Stimulated activated CD8-positive, alpha-beta memory T cell treated with anti-CD3 and anti-CD28 coated beads, Interleukin-12 subunit alpha, Interleukin-12 subunit beta, amount 100 ng/mL, for 4 hours (primary cell): Measurements from ENCODE around the gene ARHGAP31.
"Not testable (repeated sequence)": the region's sequence is repeated elsewhere in the genome, so short reads cannot be mapped to it uniquely, and the experiment has no call there.

Experiments
- DNase-seq: peaks from one replicate; pipeline ENCODE4 v3.0.0-alpha.2; 2020; ENCODE audit warnings: low read depth

Gene ARHGAP31

DNA sequence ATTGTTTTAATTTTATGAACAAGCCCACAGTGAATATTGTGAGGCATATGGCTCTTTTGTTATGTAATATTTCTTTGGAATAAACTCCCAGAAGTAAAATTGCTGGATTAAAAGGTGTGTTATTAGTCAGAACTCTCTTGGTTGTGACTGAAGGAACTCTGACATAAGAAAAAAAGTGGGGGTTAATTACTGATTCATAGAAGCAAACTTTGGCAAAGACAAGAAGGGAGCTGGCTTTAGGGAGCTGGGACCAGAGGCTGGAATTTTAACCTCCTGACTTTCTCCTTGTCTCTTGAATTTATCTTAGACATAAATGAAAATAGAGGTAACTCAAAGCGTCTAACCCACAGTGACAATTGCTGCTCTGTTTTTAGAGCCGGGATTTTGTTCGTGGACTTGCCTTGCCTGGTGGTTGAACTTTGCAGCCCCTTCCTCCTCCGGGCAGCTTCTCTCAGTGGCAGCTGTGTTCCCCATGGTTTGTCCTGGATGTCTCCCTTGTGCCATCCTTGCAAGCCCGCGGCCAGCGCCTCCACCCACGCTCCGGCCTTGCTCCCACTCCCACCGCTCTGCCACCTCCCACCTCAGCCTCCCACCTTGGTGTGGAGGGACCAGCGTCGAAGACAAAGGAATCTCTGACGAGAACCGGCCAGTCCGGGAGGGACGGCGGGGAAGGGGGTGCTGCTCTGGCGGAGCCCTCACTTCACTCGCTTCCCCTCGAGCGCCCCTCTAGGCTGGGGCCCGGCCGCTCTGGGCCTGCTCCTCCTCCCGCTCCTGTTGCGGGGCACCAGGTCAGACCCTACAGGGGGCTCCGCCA, 28.0 kb downstream of the ARHGAP31 start:
- no peak for DNase-seq

DNA sequence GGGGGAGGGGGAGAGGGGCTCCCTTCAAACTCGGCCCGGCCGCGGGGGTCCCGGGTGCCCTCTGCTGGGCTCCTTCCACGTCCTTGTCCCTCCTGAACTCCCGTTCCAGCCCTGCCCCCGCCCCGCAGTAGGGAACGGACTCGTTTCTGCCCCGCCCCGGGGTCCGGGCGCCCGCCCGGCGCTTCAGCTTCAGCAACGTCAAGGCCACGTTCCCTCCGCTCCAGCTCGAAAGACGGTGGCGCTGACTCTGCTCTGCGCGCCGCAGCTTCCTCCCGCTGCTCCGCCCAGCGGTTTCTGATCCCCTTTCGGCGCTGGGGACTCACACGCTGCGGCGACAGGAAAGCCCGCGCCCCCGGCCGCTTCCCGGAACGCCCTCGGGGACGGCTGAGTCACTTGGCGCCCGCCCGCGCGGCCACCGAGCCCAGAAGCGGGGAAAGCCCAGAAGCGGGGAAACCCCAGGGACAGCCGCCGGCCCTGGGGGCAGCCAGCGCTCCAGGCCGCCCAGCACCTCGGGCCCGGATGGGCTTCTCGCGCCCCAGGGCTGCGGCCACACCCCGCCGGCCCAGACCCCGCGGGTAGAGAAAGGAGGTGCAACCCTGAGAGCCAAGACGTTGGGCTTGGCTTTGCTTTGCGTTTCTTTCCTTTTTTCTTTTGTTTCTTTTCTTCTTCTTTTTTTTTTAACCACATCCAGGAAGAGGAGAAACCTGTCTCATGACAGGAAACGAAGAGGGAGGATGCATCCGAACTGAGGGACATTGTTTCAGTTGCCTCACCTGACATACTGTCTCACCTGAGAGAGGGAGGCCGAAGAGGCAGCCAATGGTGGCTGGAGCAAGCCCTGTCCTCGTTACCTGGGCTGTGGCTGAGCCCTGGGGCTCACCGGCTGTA, 28.9 kb downstream of the ARHGAP31 start:
- peak; percentile 95 for DNase-seq

DNA sequence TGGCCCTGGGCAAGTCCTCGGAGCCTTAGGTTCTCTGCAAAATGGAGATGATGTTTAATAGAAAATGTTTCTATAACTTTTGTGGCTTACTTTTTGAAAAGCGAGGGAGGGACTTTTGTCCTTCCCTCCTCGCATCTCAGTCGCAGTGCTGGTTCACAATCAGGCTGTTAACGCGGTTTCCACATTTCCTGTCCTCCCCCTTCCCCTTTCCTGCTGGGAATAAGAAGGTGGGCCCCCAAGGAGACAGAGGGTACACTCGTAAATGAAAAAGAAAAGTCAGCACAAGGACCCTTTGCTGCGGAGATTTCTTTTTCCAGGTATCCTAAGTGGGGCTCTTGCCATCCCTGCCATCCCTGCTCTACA, 29.5 kb downstream of the ARHGAP31 start:
- DNase-seq, result no peak

DNA sequence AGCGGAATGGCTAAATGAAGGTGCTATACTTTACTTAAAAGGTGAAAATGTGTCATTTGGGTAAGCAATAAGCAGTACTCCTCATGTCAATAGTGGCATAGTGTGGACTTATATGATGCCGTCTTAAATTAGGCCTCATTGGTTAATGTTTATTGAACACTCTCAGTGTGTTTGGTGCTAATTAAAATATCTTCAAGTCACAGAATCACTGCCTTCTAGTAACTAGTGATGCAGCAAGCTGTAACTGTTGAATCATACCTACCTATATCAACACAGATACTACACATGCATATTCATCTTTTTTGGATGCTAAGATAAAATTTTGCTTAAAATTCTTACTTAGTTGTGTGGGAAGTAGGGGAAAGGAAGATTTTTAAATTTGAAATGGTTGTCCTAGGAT, 30.7 kb downstream of the ARHGAP31 start:
- no peak for DNase-seq

DNA sequence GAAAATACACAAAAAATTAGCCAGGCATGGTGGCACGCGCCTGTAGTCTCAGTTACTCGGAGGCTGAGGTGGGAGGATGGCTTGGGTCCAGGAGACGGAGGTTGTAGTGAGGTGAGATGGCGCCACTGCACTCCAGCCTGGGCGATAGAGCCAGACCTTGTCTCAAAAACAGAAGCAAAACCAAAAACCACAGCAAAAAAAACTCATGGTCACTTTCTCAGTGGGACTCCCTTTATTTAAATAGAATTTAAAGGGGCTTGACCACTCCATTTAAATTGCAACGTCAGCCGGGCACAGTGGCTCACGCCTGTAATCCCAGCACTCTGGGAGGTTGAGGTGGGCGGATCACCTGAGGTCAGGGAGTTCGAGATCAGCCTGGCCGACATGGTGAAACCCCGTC, 32.8 kb downstream of the ARHGAP31 start:
- no peak for DNase-seq

DNA sequence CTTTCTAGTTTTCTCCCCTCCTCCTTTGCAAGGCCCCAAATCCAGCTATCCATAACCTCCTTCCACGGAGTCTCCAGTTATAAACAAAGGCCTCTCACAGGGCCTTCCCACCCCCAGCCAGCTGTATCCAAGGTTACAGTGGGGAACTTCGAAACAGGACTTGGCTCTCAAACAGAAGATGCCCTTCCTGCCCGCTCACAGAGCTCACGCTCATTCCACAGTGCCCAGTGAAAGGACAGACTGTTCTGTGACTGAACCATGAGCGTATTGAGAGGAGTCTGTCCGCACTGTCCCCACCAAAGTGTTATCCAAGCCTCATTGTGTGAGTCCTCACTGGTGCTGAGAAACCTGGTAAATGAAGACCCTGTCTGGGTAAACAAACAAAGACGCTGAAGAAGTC, 35.4 kb downstream of the ARHGAP31 start:
- no peak for DNase-seq

DNA sequence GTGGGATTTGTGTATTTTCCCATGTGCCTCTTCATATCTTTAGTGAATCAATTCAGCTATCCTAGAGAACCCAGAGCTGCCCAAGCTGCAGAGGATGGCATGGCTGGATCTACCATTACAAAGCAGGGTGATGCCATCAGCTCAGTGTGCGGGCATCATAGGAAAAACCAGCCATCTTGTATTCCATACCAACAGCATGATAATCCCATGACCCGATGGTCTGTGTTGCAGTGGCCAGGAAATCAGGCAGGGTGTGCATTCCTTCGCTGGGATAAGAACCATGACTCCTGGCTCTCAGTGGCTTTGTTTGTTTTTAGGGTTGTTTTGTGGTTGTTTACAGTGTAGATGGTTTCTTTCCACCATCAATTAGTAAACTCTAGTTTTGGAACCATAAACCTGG, 36.0 kb downstream of the ARHGAP31 start:
- DNase-seq, result no peak

DNA sequence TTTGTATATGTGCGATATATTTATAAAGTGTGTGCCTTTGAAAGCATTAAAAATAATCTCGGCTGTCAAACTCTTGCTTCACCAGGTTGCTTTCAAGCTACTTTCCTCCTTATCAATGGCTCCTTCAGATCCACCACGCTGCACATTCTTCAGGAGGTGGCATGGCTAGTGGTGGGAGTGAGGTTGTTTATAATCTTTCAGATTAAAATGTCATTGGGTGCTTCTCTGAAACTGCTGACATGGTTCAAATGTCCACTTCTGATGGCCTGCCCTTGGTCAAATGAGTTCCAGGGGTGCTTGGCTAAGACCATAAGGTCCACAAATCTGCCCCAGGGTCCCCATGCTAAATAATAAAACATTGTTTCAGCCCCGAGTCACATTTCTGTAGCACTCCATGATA, 36.7 kb downstream of the ARHGAP31 start:
- no peak for DNase-seq

DNA sequence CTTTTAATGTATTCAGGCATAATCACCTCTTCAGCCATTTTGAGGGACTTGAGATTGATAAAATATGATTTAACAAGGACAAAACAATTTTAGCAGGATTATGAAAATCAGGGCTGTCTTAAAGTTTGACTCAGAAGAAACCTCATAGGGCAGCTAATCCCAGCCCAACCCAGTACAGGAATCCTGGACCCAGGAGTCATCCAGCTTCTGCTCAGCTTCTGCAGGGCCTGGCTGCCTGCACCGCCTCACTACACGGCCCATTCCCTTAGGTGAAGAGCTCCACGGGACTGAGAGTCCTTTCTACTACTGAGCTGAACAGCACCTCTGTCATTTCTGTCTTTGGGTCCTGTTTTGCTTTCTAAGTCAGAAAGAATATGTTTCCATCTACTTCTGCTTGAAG, 37.5 kb downstream of the ARHGAP31 start:
- no peak for DNase-seq

DNA sequence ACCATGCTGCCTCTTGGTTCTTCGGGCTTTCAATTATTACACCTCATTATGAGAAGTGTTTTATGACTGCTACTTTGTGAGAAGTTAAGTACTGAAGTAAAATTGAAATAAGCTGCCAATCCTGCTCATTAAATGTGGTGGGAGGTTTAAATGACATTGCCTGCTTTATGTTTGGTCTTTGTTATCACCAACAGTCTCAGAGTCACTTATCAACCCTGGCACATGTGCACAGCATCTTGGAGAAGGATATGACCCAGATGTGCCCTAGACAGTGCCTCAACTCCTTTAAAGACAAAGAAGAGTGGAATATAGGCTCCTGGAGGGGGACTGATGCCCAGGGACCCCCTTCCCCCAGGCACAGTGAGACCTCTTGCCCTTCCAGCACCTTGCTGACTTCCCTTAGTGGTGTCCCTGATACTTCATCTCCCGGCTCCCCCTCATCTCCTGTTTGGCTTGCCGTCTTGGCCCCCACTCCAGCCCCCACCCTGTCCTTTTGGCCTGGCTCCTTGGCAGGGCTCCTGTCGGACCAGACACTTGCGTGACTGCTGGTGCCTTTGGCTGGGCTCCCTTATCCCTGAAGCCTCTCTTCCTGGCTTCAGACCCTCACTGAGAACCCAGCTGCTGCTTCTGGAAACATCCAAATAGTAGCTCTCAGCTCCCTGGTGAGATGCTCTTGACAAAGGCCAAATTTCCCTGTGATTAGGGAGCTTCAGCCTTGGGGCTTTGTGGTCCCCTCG, 39.8 kb downstream of the ARHGAP31 start:
- DNase-seq, result no peak

DNA sequence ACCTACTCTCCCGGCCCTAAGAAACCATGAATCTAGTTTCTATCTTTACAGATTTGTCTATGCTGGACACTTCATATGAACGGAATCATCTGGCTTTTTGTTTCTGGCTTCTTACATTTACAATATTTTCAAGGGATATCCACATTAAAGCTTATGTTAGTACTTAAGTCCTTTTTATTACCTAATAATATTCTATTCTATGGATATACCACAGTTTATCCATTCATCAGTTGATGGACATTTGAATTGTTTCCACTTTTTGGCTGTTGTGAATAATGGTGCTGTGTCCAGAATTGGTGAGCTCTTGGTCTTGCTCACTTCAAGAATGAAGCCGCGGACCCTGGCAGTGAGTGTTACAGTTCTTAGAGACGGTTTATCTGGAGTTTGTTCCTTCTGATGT, 42.6 kb downstream of the ARHGAP31 start:
- no peak for DNase-seq

DNA sequence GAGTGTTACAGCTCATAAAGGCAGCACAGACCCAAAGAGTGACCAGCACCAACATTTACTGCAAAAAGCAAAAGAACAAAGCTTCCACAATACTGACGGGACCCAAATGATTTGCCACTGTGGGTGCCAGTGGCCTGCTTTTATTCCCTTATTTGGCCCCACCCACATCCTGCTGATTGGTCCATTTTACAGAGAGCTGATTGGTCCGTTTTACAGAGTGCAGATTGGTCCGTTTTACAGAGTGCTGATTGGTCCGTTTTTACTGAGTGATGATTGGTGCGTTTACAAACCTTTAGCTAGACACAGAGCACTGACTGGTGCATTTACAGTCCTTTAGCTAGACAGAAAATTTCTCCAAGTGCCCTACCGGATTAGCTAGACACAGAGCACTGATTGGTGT, 43.2 kb downstream of the ARHGAP31 start:
- not testable (repeated sequence) for DNase-seq

DNA sequence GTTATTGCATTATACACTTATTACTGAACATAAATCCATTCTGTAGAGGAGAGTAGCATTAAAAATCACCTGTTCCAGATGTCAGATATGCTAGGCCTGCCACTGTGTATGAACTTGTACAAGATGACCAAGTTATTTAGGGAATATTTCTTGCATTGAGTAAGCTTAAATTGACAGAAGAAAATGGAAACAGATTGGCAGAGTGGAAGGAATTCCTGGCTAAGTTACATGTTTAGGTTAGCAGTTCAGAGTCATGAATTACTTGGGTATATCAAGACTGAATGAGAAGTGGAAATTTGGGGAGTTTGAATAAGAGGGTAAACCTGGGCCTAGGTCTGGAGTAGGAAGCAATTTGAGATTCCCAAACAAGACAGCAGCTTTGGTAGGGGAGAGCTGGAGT, 44.6 kb downstream of the ARHGAP31 start:
- DNase-seq, result no peak

DNA sequence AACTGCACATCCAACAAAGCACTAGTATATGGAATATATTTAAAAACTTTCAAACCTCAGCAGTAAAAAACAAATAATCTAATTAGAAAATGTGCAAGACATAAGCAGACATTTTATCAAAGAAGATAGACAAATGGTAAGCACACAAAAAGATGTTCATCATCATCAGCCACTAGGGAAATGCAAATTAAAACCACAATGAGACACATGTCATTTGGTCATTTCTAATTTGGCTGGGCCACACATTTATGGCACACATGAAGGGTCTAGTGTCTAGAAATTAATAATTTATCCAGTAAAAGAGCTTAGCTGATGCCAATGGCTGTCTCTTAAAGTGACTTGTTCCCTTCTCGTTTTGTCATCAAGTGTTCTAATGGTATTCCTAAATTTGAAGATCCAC, 45.8 kb downstream of the ARHGAP31 start:
- no peak for DNase-seq

DNA sequence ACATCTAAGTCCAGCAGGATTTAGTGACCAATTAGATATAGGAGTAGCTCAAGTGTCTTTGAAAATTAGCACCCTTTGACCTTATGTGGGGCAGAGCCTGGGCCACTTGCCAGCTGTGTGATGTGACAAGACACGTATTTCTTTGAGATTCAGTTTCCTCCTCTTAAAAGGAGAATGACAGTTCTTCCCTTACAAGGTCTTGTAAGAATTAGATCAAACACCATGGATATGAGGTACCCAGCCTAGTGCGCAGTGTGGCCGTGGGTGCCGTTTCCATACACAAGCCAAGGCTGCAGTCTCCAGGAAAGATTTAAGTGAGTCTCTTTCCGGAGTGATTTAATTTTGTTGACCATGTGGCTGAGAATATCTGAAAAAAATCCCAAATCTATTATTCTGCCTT, 46.3 kb downstream of the ARHGAP31 start:
- DNase-seq, result no peak

DNA sequence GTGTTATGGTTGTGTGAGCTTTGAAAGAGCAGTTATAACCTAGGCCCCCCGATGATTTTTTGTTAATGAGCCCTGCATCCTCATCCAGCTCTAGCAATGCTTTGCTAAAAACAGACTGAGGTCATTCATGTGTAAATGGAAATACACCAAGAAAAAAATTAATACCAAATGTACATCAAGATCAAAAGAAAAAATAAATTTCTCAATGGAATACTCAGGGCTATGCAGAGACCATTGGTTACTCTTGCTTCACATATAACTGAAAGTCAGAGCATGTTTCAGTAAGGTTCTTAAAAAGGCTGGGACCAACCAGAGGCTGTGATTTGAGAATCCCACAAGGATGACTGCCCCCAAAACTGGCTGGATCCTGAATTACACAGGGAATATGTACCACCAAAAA, 48.0 kb downstream of the ARHGAP31 start:
- DNase-seq, result no peak

DNA sequence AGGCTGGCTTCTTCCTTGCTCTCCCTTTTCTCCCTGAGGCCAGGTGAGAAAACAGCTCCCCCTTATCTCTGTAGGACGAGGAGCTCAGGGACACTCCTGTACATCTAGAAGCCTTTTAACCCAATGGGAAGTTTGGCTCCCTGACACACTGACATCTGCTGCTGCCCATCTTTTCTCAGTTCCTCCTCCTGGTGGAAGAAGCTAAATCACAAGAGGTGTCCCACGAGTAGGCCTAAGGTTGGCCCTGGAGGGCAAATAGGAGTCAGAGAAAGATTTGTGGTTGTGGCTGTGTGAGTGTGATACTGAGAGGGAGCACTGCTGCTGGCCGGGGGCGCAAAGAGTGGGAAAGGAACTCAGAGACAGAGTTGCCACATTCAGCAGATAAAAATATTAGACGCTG, 49.5 kb downstream of the ARHGAP31 start:
- DNase-seq, result no peak

DNA sequence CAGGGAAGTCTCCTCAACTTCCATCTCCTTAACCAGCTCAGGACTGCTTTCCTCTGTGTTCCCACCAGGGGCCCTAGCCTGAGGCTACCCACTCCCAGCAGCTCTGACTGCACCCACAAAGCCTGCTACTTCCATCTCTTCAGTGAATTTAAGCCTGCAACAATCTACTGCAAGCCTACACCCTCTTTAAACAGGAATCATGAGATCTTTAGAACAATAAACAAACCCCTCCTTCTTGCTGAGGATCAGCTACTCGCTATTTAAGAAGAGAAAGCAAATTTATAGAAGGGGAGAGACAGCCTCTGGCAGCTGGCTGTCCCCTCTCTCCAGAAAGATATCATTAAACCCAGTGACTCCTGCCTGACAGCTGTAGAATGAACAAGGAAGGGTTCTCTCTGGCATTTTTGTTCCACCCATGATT, 51.9 kb downstream of the ARHGAP31 start:
- DNase-seq, result no peak

DNA sequence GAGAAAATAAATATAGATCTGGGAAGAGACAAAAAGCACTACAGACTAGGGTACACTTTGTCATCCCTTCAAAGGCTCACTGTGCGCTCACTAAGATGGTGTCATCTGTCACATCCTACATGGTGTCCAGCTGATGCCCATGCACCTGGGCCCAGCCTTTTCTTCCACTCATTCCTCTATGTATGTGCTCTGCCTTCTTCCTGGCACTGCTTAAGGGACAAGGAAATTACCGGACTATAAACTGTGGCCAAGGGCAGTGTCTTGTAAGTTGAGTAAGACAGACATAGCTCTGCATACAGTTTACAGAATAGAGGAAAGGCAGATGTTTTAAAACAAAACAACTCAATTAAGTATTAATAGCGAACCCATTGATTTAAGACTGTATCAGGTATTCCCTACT, 52.9 kb downstream of the ARHGAP31 start:
- no peak for DNase-seq

DNA sequence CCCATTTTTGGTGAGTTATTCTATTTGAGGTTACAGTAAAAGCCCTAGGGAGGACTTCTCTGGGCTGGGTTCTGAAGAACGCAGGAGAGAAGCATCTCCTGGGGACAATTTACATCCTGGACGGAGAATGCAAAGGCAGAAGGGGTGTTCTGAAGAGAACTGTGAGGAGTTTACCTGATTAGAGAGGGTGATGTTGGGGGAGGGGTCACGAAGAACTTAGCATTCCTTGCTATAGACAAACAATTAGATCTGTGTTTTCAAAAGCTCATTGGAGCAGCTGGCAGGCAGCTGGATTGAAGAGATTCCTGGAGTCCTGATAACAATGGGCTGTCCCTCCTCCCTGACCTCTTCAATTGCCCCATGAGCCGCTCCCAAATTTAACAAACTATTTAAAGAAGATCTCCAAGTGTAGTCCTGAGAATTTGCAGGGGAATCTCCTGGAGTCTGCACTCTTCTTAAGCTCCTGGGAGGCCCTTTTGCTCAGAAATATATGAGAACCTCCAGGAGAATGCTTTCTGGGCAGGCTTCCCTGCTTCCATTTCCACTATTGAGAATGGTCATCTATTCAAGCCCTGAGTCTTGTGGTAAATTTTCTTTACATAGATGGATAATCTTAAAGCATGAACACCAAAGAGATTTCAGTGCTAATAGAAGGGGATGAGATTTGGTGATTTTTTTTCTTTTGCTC, 55.3 kb downstream of the ARHGAP31 start:
- DNase-seq, result no peak

DNA sequence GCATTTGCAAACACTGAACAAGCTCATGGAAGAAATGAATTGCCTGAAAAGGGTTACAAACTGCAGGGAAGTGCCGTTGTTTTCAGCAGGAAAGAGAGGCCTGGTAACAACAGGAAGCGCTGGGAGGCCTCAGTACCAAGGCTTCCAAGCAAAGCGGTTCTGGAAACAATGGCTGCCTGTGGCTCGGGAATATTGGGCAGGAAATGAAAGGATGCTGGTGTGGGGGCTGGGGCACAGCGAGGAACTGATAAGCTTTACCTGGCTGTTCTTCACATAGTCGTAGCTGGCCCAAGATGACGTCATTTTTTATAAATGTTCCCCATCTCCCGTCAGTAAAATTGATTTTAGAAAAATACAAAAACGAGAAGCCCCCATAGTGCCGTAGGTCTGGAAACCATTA, 55.9 kb downstream of the ARHGAP31 start:
- no peak for DNase-seq

DNA sequence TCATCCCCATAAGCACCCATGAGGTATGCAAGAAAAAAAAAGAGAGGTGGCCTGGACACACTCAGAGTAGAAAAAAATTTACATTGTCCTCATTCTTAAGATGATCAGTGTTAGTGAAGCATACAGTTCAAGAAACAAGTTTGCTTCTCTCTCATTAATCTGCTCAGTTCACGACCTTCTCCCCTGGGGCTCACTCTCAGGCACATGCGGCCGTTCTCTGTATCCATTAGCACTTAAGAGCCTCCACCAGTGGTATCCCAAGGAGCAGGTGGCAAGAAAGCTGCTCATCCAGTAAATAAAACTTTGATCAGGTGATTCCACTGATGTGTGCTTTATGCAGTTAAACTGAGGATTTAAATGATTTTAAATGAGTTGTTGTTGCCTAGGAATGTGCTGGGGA, 57.4 kb downstream of the ARHGAP31 start:
- no peak for DNase-seq
